HepG2 (cell line): Measurements from ENCODE around the gene IER5L. TPM values are rescaled to one million over a fixed set of nuclear protein-coding genes. Genes with fewer than 3 reads are reported as not detected.
A peak's percentile ranks its signal among the peaks of the same experiment; 100 is the strongest.

ENCODE experiments used
- CCAR2 ChIP-seq: fragments of 200-400 bp; formaldehyde crosslinking; optimal IDR thresholded peaks from 2 replicates; pipeline ENCODE3; 2018; ENCODE audit warnings: low read depth, mild to moderate bottlenecking, low read length, moderate library complexity
- EEA1 ChIP-seq: sonication (generic); formaldehyde crosslinking; IDR thresholded peaks from 2 replicates; pipeline ENCODE4 v1.5.1; 2020; ENCODE audit warnings: mild to moderate bottlenecking, missing genetic modification reagents, borderline replicate concordance
- GTF2F1 ChIP-seq: fragments of 150-350 bp; IDR thresholded peaks from 2 replicates; pipeline ENCODE4 v1.6.1; 2014; ENCODE audit warnings: low read length
- HIVEP1 ChIP-seq: sonication (generic); formaldehyde crosslinking; IDR thresholded peaks from 2 replicates; pipeline ENCODE4 v1.4.0; 2020; ENCODE audit warnings: mild to moderate bottlenecking, missing genetic modification reagents
- LBX2 ChIP-seq: sonication (generic); formaldehyde crosslinking; IDR thresholded peaks from 2 replicates; pipeline ENCODE4 v1.5.0; 2020; ENCODE audit warnings: missing genetic modification reagents, mild to moderate bottlenecking, borderline replicate concordance
- MIXL1 ChIP-seq: IDR thresholded peaks from 2 replicates; pipeline ENCODE4 v1.6.1; 2016
- POLR2G ChIP-seq: fragments of 200-400 bp; formaldehyde crosslinking; IDR thresholded peaks from 2 replicates; pipeline ENCODE4 v1.6.1; 2018; ENCODE audit warnings: mild to moderate bottlenecking, low read depth, low read length, moderate library complexity
- SAFB2 ChIP-seq: sonication (generic); formaldehyde crosslinking; IDR thresholded peaks from 2 replicates; pipeline ENCODE4 v1.5.1; 2020; ENCODE audit warnings: missing genetic modification reagents, low read depth, mild to moderate bottlenecking, borderline replicate concordance
- SALL1 ChIP-seq: sonication (generic); formaldehyde crosslinking; IDR thresholded peaks from 2 replicates; pipeline ENCODE4 v1.8.0; 2022; ENCODE audit warnings: mild to moderate bottlenecking, missing genetic modification reagents
- SETDB1 ChIP-seq: sonication (generic); formaldehyde crosslinking; IDR thresholded peaks from 2 replicates; pipeline ENCODE4 v1.5.1; 2020; ENCODE audit warnings: missing genetic modification reagents, mild to moderate bottlenecking, borderline replicate concordance
- SIN3A ChIP-seq: IDR thresholded peaks from 2 replicates; pipeline ENCODE4 v1.6.1; 2011; ENCODE audit warnings: low read depth, mild to moderate bottlenecking, control low read depth, low read length, borderline replicate concordance
- SPEN ChIP-seq: sonication (generic); formaldehyde crosslinking; IDR thresholded peaks from 2 replicates; pipeline ENCODE4 v1.5.1; 2020; ENCODE audit warnings: low read depth, mild to moderate bottlenecking, missing genetic modification reagents
- THAP9 ChIP-seq: sonication (generic); formaldehyde crosslinking; IDR thresholded peaks from 2 replicates; pipeline ENCODE4; 2020; ENCODE audit warnings: missing genetic modification reagents, mild to moderate bottlenecking, borderline replicate concordance
- YEATS2 ChIP-seq: sonication (generic); formaldehyde crosslinking; IDR thresholded peaks from 2 replicates; pipeline ENCODE4 v1.4.0; 2020; ENCODE audit warnings: missing genetic modification reagents, borderline replicate concordance
- ZMAT3 ChIP-seq: sonication (generic); formaldehyde crosslinking; conservative IDR thresholded peaks from 2 replicates; pipeline ENCODE4 v1.7.0; 2021; ENCODE audit warnings: missing genetic modification reagents
- ZNF263 ChIP-seq: sonication (generic); formaldehyde crosslinking; IDR thresholded peaks from 2 replicates; pipeline ENCODE4 v1.4.0; 2020; ENCODE audit warnings: missing genetic modification reagents
- ZNF280D ChIP-seq: sonication (generic); formaldehyde crosslinking; IDR thresholded peaks from 2 replicates; pipeline ENCODE4 v1.5.1; 2020; ENCODE audit warnings: mild to moderate bottlenecking, missing genetic modification reagents
- ZNF34 ChIP-seq: sonication (generic); formaldehyde crosslinking; IDR thresholded peaks from 2 replicates; pipeline ENCODE4 v1.4.0; 2020; ENCODE audit warnings: mild to moderate bottlenecking, missing genetic modification reagents, borderline replicate concordance
- ZNF512B ChIP-seq: sonication (generic); formaldehyde crosslinking; IDR thresholded peaks from 2 replicates; pipeline ENCODE4 v1.5.1; 2020; ENCODE audit warnings: missing genetic modification reagents, mild to moderate bottlenecking, borderline replicate concordance
- ZNF549 ChIP-seq: sonication (generic); formaldehyde crosslinking; IDR thresholded peaks from 2 replicates; pipeline ENCODE4 v1.5.0; 2020; ENCODE audit warnings: missing genetic modification reagents
- polyA plus RNA-seq, 8 experiments: library from polyadenylated mRNA; depleted of rRNA in 3 of 8; stranded (reverse) in 7 of 8; unstranded in 1 of 8; fragments of >200 nt; fragmentation: Illumina TruSeq in 4 of 8; extraction: Trizol in 4 of 8; gene quantifications; 2 replicates each; pipeline versions ENCODE4 v1.2.1 to v1.2.3, GENCODE V29; 2011 to 2016; ENCODE audit warnings: low read depth in 4 of 8, missing spikeins in 1 of 8, mixed read lengths in 1 of 8; ENCODE audit not compliant: insufficient read depth in 1 of 8
- total RNA-seq, 5 experiments: library from RNA; depleted of rRNA; stranded (reverse); fragments of >200 nt; fragmentation: Illumina TruSeq; extraction: Trizol; gene quantifications; 2 replicates each; pipeline ENCODE4 v1.2.3, GENCODE V29; 2016; ENCODE audit warnings: low read depth in 1 of 5

The IER5L gene
- total and polyA plus RNA-seq, 2 of the 13 experiments (the other 11 are each of a cell fraction or from before 2014, with no cell fraction given): 1.8 to 3.3 TPM

- TF ChIP-seq ZNF280D (CRISPR knock-in tag) (no peak), ZNF34 (CRISPR knock-in tag) (no peak), ZMAT3 (CRISPR knock-in tag) (0 out of 2 replicates have a peak, but pooled peaks have one; percentile 24), SPEN (CRISPR knock-in tag) (no peak), CCAR2 (peak; percentile 71), SAFB2 (CRISPR knock-in tag) (no peak), ZNF263 (CRISPR knock-in tag) (no peak), POLR2G (peak; percentile 93), SALL1 (0 out of 2 replicates have a peak, but pooled peaks have one; percentile 9), ZNF549 (CRISPR knock-in tag) (no peak), YEATS2 (CRISPR knock-in tag) (no peak; the same call in 1 of the 2 replicates), MIXL1 (CRISPR knock-in tag) (no peak), LBX2 (no peak; the same call in 1 of the 2 replicates), HIVEP1 (CRISPR knock-in tag) (no peak), THAP9 (CRISPR knock-in tag) (no peak), ZNF512B (CRISPR knock-in tag) (0 out of 2 replicates have a peak, but pooled peaks have one; percentile 15), SIN3A (peak; percentile 52; the same call in 1 of the 2 replicates), EEA1 (CRISPR knock-in tag) (no peak), GTF2F1 (no peak), SETDB1 (CRISPR knock-in tag) (no peak)
Measured at GRCh38 chr9:129139993-129140396, 38.1 kb downstream of the IER5L start (continued).
